ENCODE results near the gene FMO4. TPM values are rescaled to one million over a fixed set of nuclear protein-coding genes. Genes with fewer than 3 reads are reported as not detected.
"Not testable (repeated sequence)": the region's sequence is repeated elsewhere in the genome, so short reads cannot be mapped to it uniquely, and the experiment has no call there.

Gene FMO4
- total RNA-seq, 1 donor from 2014 or later = 3.4 TPM

DNA sequence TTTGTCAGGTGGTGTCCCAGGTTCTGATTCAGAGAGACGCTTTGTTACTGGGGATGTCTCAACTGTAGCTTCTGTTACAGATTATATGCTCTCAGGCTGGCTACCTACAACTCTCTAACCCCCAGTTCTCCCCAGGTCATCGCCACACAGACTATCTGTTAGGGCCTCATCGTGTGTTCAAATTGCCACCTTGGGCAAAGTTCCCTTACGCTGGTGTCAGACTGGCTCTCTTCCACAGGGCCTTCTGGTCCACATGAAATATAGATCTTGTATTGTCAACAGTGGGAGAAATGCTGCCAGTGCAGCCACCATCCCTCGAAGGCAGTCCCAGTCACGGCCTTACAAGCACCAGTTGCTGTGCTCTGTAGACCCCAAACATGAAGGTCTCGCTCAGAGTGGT is 15.3 kb downstream of the FMO4 start:
- CTCF ChIA-PET = no interaction called here
- no peak for DNase-seq
- H3K36me3 Mint-ChIP-seq (ENCODE audit: low read depth) = peaks cover 6% of the 10 kb centered on the region
- no peak for TF ChIP-seq CTCF (IDR thresholded peaks at IDR 0.05)
- H3K4me3 Mint-ChIP-seq = no peak overlapping the region
- no peak overlapping the region for H3K27ac Mint-ChIP-seq
- no peaks in the 10 kb centered on the region for H3K4me1 Mint-ChIP-seq
- no peak for ATAC-seq (ENCODE audit: low read depth)
- POLR2A ChIA-PET = no interaction called here
- intact Hi-C loops (cut with micrococcal nuclease) = no loop called here
- H3K27me3 Mint-ChIP-seq = no peaks in the 10 kb centered on the region
- H3K9me3 Mint-ChIP-seq = no peaks in the 10 kb centered on the region

DNA sequence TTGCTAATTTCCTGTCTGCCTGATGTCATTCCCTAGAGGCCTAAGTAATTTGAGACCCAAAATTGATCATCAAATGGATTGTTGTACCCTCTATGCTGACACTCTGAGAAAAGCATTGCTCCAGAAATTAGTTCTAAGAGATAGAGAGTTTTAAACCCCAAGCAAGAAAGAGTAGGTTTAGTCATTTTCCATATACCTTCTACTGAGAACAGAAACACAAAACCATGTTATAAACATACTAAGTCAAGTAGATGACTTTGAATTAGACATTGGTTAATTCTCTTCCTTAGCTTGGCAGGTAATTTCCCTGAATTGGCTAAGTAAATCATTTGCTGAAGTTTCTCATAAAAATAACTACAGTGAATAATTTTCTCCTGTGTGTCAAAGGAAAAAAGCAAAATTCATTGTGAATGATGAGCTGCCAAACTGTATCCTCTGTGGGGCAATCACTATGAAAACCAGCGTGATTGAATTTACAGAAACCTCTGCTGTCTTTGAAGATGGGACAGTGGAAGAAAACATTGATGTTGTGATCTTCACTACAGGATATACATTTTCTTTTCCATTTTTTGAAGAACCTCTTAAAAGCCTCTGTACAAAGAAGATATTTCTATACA is 20.1 kb downstream of the FMO4 start:
- no peak for DNase-seq
- Mint-ChIP-seq H3K27me3 (no peaks in the 10 kb centered on the region), H3K4me3 (no peak overlapping the region), H3K36me3 (ENCODE audit: low read depth) (peaks cover 4% of the 10 kb centered on the region), H3K27ac (no peak overlapping the region), H3K9me3 (no peaks in the 10 kb centered on the region), H3K4me1 (no peaks in the 10 kb centered on the region)
- ATAC-seq (ENCODE audit: low read depth) = no peak
- POLR2A ChIA-PET = no interaction called here
- CTCF ChIA-PET = no interaction called here
- no peak for TF ChIP-seq CTCF (IDR thresholded peaks at IDR 0.05)
- intact Hi-C loops (cut with micrococcal nuclease) = no loop called here

DNA sequence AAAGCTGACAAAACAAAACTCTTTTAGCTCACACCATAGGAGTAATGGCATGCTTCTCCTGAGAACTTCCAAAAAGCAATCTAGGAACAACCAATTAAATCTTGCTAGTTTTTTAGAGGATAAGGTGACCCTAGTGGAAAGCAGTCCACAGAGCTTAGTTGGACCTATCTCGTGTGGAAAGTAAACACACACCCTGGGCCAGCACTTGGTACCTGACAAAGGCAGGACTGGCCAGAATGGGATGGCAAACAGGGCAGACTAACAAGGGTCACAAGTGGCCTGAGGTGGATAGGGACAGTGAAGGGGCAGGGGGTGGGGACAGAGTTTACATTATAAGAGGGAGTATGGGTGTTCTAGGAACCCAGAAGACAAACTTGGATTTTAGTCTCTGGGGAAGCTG is 22.0 kb downstream of the FMO4 start:
- ATAC-seq (ENCODE audit: low read depth) (no peak), DNase-seq (no peak)
- no peak for TF ChIP-seq CTCF (IDR thresholded peaks at IDR 0.05)
- H3K4me3 Mint-ChIP-seq = no peak overlapping the region
- no peaks in the 10 kb centered on the region for H3K9me3 Mint-ChIP-seq
- no peak overlapping the region for H3K27ac Mint-ChIP-seq
- H3K36me3 Mint-ChIP-seq (ENCODE audit: low read depth) = peaks cover 4% of the 10 kb centered on the region
- ChIA-PET POLR2A (no interaction called here), CTCF (interaction anchor here (1.4 kb wide), 1 partner anchor 22 kb away, joined by 5 read pairs; the partner anchor contains the start of gene FMO4)
- no peaks in the 10 kb centered on the region for H3K27me3 Mint-ChIP-seq
- intact Hi-C loops (cut with micrococcal nuclease) = no loop called here
- H3K4me1 Mint-ChIP-seq = no peaks in the 10 kb centered on the region

DNA sequence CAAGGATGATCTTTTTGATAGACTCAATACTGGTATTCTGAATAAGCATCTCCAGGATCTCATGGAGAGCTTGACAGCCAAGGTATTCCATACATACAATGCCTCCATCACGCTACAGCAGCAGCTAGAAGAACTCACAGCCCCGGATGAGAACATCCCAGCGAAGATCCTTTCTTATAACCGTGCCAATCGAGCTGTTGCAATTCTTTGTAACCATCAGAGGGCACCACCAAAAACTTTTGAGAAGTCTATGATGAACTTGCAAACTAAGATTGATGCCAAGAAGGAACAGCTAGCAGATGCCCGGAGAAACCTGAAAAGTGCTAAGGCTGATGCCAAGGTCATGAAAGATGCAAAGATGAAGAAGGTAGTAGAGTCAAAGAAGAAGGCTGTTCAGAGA is 25.4 kb downstream of the FMO4 start:
- intact Hi-C loops (cut with micrococcal nuclease); H3K36me3 Mint-ChIP-seq (ENCODE audit: low read depth); H3K27me3 Mint-ChIP-seq; H3K4me3 Mint-ChIP-seq; H3K27ac Mint-ChIP-seq; H3K9me3 Mint-ChIP-seq; DNase-seq; POLR2A ChIA-PET; ATAC-seq (ENCODE audit: low read depth); CTCF ChIA-PET; H3K4me1 Mint-ChIP-seq: not testable (repeated sequence)

DNA sequence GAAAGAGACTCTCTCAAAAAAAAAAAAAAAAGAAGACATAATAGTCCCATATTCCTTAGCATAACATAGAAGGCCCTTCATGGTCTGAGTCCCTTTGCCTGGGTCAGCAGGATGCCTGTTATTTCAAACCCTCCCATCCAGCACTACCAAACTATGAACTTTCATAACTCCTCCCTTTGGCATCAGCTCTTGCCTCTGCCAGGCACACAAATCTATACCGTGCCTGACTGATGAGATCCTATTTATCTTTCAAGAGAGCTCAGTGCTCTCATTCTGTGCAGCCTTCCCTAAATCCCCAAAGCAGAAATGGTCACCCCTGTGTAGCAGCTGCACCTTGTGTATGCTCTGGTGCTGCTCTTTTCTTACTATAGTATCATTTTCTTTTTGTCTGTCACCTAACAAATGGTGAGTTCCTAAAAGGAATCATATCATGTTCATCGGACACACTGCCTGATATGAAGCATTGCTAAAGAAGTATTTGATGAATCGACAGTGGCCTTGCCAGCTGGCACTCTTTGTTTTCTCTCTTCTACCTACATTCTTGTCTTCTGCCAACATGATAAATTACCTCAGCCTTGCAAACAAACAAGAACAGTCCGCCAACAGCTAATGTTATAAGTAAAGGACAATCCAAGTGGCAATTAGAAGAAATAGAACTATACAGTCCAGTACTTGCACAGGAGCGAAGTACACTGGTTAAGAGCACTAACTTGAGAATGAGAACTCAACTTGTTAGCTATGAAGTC is 29.9 kb downstream of the FMO4 start:
- H3K27me3 Mint-ChIP-seq = no peaks in the 10 kb centered on the region
- no peak overlapping the region for H3K4me3 Mint-ChIP-seq
- no peak for ATAC-seq (ENCODE audit: low read depth)
- CTCF ChIA-PET = no interaction called here
- intact Hi-C loops (cut with micrococcal nuclease) = no loop called here
- peaks cover 2% of the 10 kb centered on the region for H3K36me3 Mint-ChIP-seq (ENCODE audit: low read depth)
- no peaks in the 10 kb centered on the region for H3K4me1 Mint-ChIP-seq
- POLR2A ChIA-PET = no interaction called here
- no peak overlapping the region for H3K27ac Mint-ChIP-seq
- TF ChIP-seq CTCF (IDR thresholded peaks at IDR 0.05) = no peak
- peaks cover 6% of the 10 kb centered on the region for H3K9me3 Mint-ChIP-seq
- no peak for DNase-seq

All from activated B cell treated with CpG ODN at 0.5 μM for 24 hours (primary cell).